Stomach (tissue), 9 donors: Measurements from ENCODE around the gene HS6ST3. TPM values are rescaled to one million over a fixed set of nuclear protein-coding genes. Genes with fewer than 3 reads are reported as not detected.

Experiments
- DNase-seq, 2 donors: peaks; one replicate each; pipeline versions ENCODE4 v3.0.0 to v3.0.0-alpha.2; 2013 to 2019
- H3K27ac ChIP-seq, 5 donors: fragments of 200-600 bp in 4 of 5; sonication (generic) in 4 of 5; one replicate each; pipeline ENCODE4 v1.5.1; 2013 to 2019; ENCODE audit warnings: mild to moderate bottlenecking in 1 of 5, moderate library complexity in 1 of 5
- H3K27me3 ChIP-seq, 3 donors: fragments of 200-600 bp; sonication (generic); one replicate each; pipeline ENCODE4 v1.5.1; 2017 to 2019; ENCODE audit warnings: mixed run types in 1 of 3
- H3K36me3 ChIP-seq, 4 donors: fragments of 200-600 bp; sonication (generic); 1 replicate in 3 of 4; 2 replicates in 1 of 4; pipeline ENCODE4 v1.5.1; 2016 to 2019
- H3K4me1 ChIP-seq, 4 donors: fragments of 200-600 bp; sonication (generic); one replicate each; pipeline ENCODE4 v1.5.1; 2016 to 2019
- H3K4me3 ChIP-seq, 4 donors: fragments of 200-600 bp; sonication (generic) in 3 of 4; one replicate each; pipeline ENCODE4 v1.5.1; 2016 to 2019; ENCODE audit warnings: mild to moderate bottlenecking in 1 of 4
- H3K9me3 ChIP-seq, 4 donors: fragments of 200-600 bp; sonication (generic); one replicate each; pipeline ENCODE4 v1.5.1; 2016 to 2019
- CTCF ChIP-seq, 7 experiments: fragments of 450-650 bp in 4 of 7; fragments of 200-600 bp in 3 of 7; sonication (generic) in 3 of 7; IDR thresholded peaks; one replicate each; pipeline ENCODE4 v1.5.1; 2016 to 2019; ENCODE audit warnings: antibody characterized with exemption in 7 of 7, control low read depth in 2 of 7, mild to moderate bottlenecking in 1 of 7
- EP300 ChIP-seq: sonication (generic); formaldehyde crosslinking; IDR thresholded peaks from one replicate; pipeline ENCODE4 v1.6.1; 2017; ENCODE audit warnings: antibody characterized with exemption
- POLR2A ChIP-seq, 4 donors: fragments of 450-650 bp; IDR thresholded peaks; one replicate each; pipeline ENCODE4 v1.6.1; 2016; ENCODE audit warnings: antibody characterized with exemption in 4 of 4, control low read depth in 2 of 4, mild to moderate bottlenecking in 1 of 4, moderate library complexity in 1 of 4
- POLR2AphosphoS5 ChIP-seq, 3 donors: sonication (generic); formaldehyde crosslinking; IDR thresholded peaks; one replicate each; pipeline ENCODE4 v1.6.1; 2016; ENCODE audit warnings: antibody characterized with exemption in 3 of 3
- WGBS, 5 donors: extraction: QIAGEN DNeasy Blood & Tissue Kit in 3 of 5; methylation state at CpG; one replicate each; pipeline versions ENCODE4 v1.1.5 to v1.1.7; 2013 to 2018; 5-methylcytosine and 5-hydroxymethylcytosine counted together
- intact Hi-C: fragments of 100-400 bp; cut with DNase I; formaldehyde crosslinking; loops from one replicate; pipeline ENCODE4 v1.15.1; 2023; ENCODE audit warnings: low total_unique reads
- polyA plus RNA-seq, 3 donors: library from polyadenylated mRNA; stranded (reverse); fragments of 200-250 nt; gene quantifications; one replicate each; pipeline ENCODE4 v1.2.3, GENCODE V29; 2013
- total RNA-seq, 5 donors: library from RNA; depleted of rRNA; stranded (reverse); fragments of >200 nt; gene quantifications; one replicate each; pipeline versions ENCODE4 v1.1.0 to v1.2.3, GENCODE V29; 2014 to 2016
- donor health status: healthy with polysubstance abuse.
- donor health status: Bipolar disorder and iron deficiency.
- donor health status: healthy.

HS6ST3 gene
- total and polyA plus RNA-seq, 8 donors: 0.15 to 4.0 (median 0.75) TPM; not detected in 1

- no peak for DNase-seq
- Histone ChIP-seq H3K27me3 (no peaks in the 10 kb centered on the region), H3K4me3 (no peak overlapping the region), H3K36me3 (no peaks in the 10 kb centered on the region), H3K4me1 (no peaks in the 10 kb centered on the region), H3K27ac (no peak overlapping the region), H3K9me3 (no peaks in the 10 kb centered on the region)
- 75 to 88% (median 83%) methylated on average over 3 of the region's 3 CpGs for WGBS, 5 donors
- TF ChIP-seq EP300 (no peak), POLR2AphosphoS5 (IDR thresholded peaks at IDR 0.05) (no peak), CTCF (IDR thresholded peaks at IDR 0.05) (no peak), POLR2A (IDR thresholded peaks at IDR 0.05) (no peak)
- intact Hi-C loops: no loop called here
These were observed 71.2 kb downstream of the HS6ST3 start for GRCh38 chr13:96161141-96161540.

GRCh38 chr13:96165840-96166239, 75.9 kb downstream of the HS6ST3 start:
- Histone ChIP-seq H3K36me3 (no peaks in the 10 kb centered on the region), H3K4me1 (no peaks in the 10 kb centered on the region), H3K27ac (no peak overlapping the region), H3K4me3 (no peak overlapping the region), H3K9me3 (no peaks in the 10 kb centered on the region), H3K27me3 (no peaks in the 10 kb centered on the region)
- DNase-seq: no peak
- no peak for TF ChIP-seq POLR2AphosphoS5 (IDR thresholded peaks at IDR 0.05)
- no peak for TF ChIP-seq CTCF (IDR thresholded peaks at IDR 0.05)
- no peak for TF ChIP-seq EP300
- no peak for TF ChIP-seq POLR2A (IDR thresholded peaks at IDR 0.05)
- 88 to 94% (median 89%) methylated on average over 1 of the region's 1 CpG for WGBS, 5 donors
- intact Hi-C loops: no loop called here

- H3K36me3 ChIP-seq: no peaks in the 10 kb centered on the region
- intact Hi-C loops: no loop called here
- no peak for DNase-seq
- H3K4me3 ChIP-seq: no peak overlapping the region
- TF ChIP-seq EP300 (no peak), CTCF (IDR thresholded peaks at IDR 0.05) (no peak), POLR2AphosphoS5 (IDR thresholded peaks at IDR 0.05) (no peak), POLR2A (IDR thresholded peaks at IDR 0.05) (no peak)
- no peaks in the 10 kb centered on the region for H3K4me1 ChIP-seq
- H3K27ac ChIP-seq: no peak overlapping the region
- 72 to 88% (median 79%) methylated on average over 1 of the region's 1 CpG for WGBS, 5 donors
- H3K27me3 ChIP-seq: no peaks in the 10 kb centered on the region
- no peaks in the 10 kb centered on the region for H3K9me3 ChIP-seq
These were observed 82.2 kb downstream of the HS6ST3 start for GRCh38 chr13:96172066-96172465.

- WGBS, 5 donors: 81 to 89% (median 85%) methylated on average over 1 of the region's 1 CpG
- Histone ChIP-seq H3K27ac (no peak overlapping the region), H3K4me1 (no peaks in the 10 kb centered on the region), H3K9me3 (no peaks in the 10 kb centered on the region), H3K27me3 (no peaks in the 10 kb centered on the region), H3K4me3 (no peak overlapping the region), H3K36me3 (no peaks in the 10 kb centered on the region)
- intact Hi-C loops: no loop called here
- DNase-seq: no peak
- TF ChIP-seq EP300 (no peak), CTCF (IDR thresholded peaks at IDR 0.05) (no peak), POLR2AphosphoS5 (IDR thresholded peaks at IDR 0.05) (no peak), POLR2A (IDR thresholded peaks at IDR 0.05) (no peak)
These were observed 88.9 kb downstream of the HS6ST3 start for GRCh38 chr13:96178759-96179158.
